Stomach (tissue), 9 donors: ENCODE measurements around the gene CHN2. TPM values are rescaled to one million over a fixed set of nuclear protein-coding genes. Genes with fewer than 3 reads are reported as not detected.

Experiments used
- DNase-seq, 2 donors: peaks; one replicate each; pipeline versions ENCODE4 v3.0.0 to v3.0.0-alpha.2; 2013 to 2019
- H3K27ac ChIP-seq, 5 donors: fragments of 200-600 bp in 4 of 5; sonication (generic) in 4 of 5; one replicate each; pipeline ENCODE4 v1.5.1; 2013 to 2019; ENCODE audit warnings: mild to moderate bottlenecking in 1 of 5, moderate library complexity in 1 of 5
- H3K27me3 ChIP-seq, 3 donors: fragments of 200-600 bp; sonication (generic); one replicate each; pipeline ENCODE4 v1.5.1; 2017 to 2019; ENCODE audit warnings: mixed run types in 1 of 3
- H3K36me3 ChIP-seq, 4 donors: fragments of 200-600 bp; sonication (generic); 1 replicate in 3 of 4; 2 replicates in 1 of 4; pipeline ENCODE4 v1.5.1; 2016 to 2019
- H3K4me1 ChIP-seq, 4 donors: fragments of 200-600 bp; sonication (generic); one replicate each; pipeline ENCODE4 v1.5.1; 2016 to 2019
- H3K4me3 ChIP-seq, 4 donors: fragments of 200-600 bp; sonication (generic) in 3 of 4; one replicate each; pipeline ENCODE4 v1.5.1; 2016 to 2019; ENCODE audit warnings: mild to moderate bottlenecking in 1 of 4
- H3K9me3 ChIP-seq, 4 donors: fragments of 200-600 bp; sonication (generic); one replicate each; pipeline ENCODE4 v1.5.1; 2016 to 2019
- CTCF ChIP-seq, 7 experiments: fragments of 450-650 bp in 4 of 7; fragments of 200-600 bp in 3 of 7; sonication (generic) in 3 of 7; IDR thresholded peaks; one replicate each; pipeline ENCODE4 v1.5.1; 2016 to 2019; ENCODE audit warnings: antibody characterized with exemption in 7 of 7, control low read depth in 2 of 7, mild to moderate bottlenecking in 1 of 7
- EP300 ChIP-seq: sonication (generic); formaldehyde crosslinking; IDR thresholded peaks from one replicate; pipeline ENCODE4 v1.6.1; 2017; ENCODE audit warnings: antibody characterized with exemption
- POLR2A ChIP-seq, 4 donors: fragments of 450-650 bp; IDR thresholded peaks; one replicate each; pipeline ENCODE4 v1.6.1; 2016; ENCODE audit warnings: antibody characterized with exemption in 4 of 4, control low read depth in 2 of 4, mild to moderate bottlenecking in 1 of 4, moderate library complexity in 1 of 4
- POLR2AphosphoS5 ChIP-seq, 3 donors: sonication (generic); formaldehyde crosslinking; IDR thresholded peaks; one replicate each; pipeline ENCODE4 v1.6.1; 2016; ENCODE audit warnings: antibody characterized with exemption in 3 of 3
- WGBS, 5 donors: extraction: QIAGEN DNeasy Blood & Tissue Kit in 3 of 5; methylation state at CpG; one replicate each; pipeline versions ENCODE4 v1.1.5 to v1.1.7; 2013 to 2018; 5-methylcytosine and 5-hydroxymethylcytosine counted together
- intact Hi-C: fragments of 100-400 bp; cut with DNase I; formaldehyde crosslinking; loops from one replicate; pipeline ENCODE4 v1.15.1; 2023; ENCODE audit warnings: low total_unique reads
- polyA plus RNA-seq, 3 donors: library from polyadenylated mRNA; stranded (reverse); fragments of 200-250 nt; gene quantifications; one replicate each; pipeline ENCODE4 v1.2.3, GENCODE V29; 2013
- total RNA-seq, 5 donors: library from RNA; depleted of rRNA; stranded (reverse); fragments of >200 nt; gene quantifications; one replicate each; pipeline versions ENCODE4 v1.1.0 to v1.2.3, GENCODE V29; 2014 to 2016
- donor health status: healthy with polysubstance abuse.
- donor health status: Bipolar disorder and iron deficiency.
- donor health status: healthy.

The CHN2 gene
- total and polyA plus RNA-seq, 8 donors, result 2.4 to 47.8 (median 13.8) TPM

GRCh38 chr7:29247224-29247962 is 52.8 kb downstream of the CHN2 start:
- intact Hi-C loops, result no loop called here
- Histone ChIP-seq H3K4me1 (peaks cover 0 to 6% (median 3%) of the 10 kb centered on the region in 4 donors), H3K27ac (peak overlapping the region in 1 of 5 donors; percentile 62), H3K4me3 (no peak overlapping the region), H3K36me3 (no peaks in the 10 kb centered on the region), H3K9me3 (no peaks in the 10 kb centered on the region), H3K27me3 (no peaks in the 10 kb centered on the region)
- DNase-seq, result no peak
- WGBS, 5 donors, result 67 to 82% (median 77%) methylated on average over 6 of the region's 6 CpGs
- TF ChIP-seq CTCF (IDR thresholded peaks at IDR 0.05), result no peak
- no peak for TF ChIP-seq EP300
- TF ChIP-seq POLR2AphosphoS5 (IDR thresholded peaks at IDR 0.05), result no peak
- TF ChIP-seq POLR2A (IDR thresholded peaks at IDR 0.05), result no peak

GRCh38 chr7:29247963-29248236 is 53.3 kb downstream of the CHN2 start:
- Histone ChIP-seq H3K9me3 (no peaks in the 10 kb centered on the region), H3K4me3 (no peak overlapping the region), H3K4me1 (peaks cover 0 to 6% (median 3%) of the 10 kb centered on the region in 4 donors), H3K27me3 (no peaks in the 10 kb centered on the region), H3K27ac (peak overlapping the region in 4 of 5 donors; percentile 2 to 62 (median 24)), H3K36me3 (no peaks in the 10 kb centered on the region)
- no peak for DNase-seq
- 95 to 100% (median 96%) methylated on average over 3 of the region's 3 CpGs for WGBS, 5 donors
- intact Hi-C loops, result no loop called here
- TF ChIP-seq POLR2A (IDR thresholded peaks at IDR 0.05) (no peak), POLR2AphosphoS5 (IDR thresholded peaks at IDR 0.05) (no peak), CTCF (IDR thresholded peaks at IDR 0.05) (no peak), EP300 (no peak)

GRCh38 chr7:29248713-29249382 is 54.3 kb downstream of the CHN2 start:
- intact Hi-C loops, result no loop called here
- no peaks in the 10 kb centered on the region for H3K27me3 ChIP-seq
- peak overlapping the region in 2 of 5 donors; percentile 41 to 62 for H3K27ac ChIP-seq
- 85 to 91% (median 88%) methylated on average over 5 to 8 of the region's 8 CpGs for WGBS, 5 donors
- DNase-seq, result no peak
- TF ChIP-seq CTCF (IDR thresholded peaks at IDR 0.05) (no peak), EP300 (no peak), POLR2AphosphoS5 (IDR thresholded peaks at IDR 0.05) (no peak), POLR2A (IDR thresholded peaks at IDR 0.05) (no peak)
- no peaks in the 10 kb centered on the region for H3K36me3 ChIP-seq
- H3K4me1 ChIP-seq, result peaks cover 0 to 6% (median 3%) of the 10 kb centered on the region in 4 donors
- no peaks in the 10 kb centered on the region for H3K9me3 ChIP-seq
- H3K4me3 ChIP-seq, result no peak overlapping the region

GRCh38 chr7:29249383-29249750 is 54.8 kb downstream of the CHN2 start:
- H3K27me3 ChIP-seq, result no peaks in the 10 kb centered on the region
- TF ChIP-seq POLR2A (IDR thresholded peaks at IDR 0.05), result no peak
- TF ChIP-seq EP300, result no peak
- TF ChIP-seq CTCF (IDR thresholded peaks at IDR 0.05), result no peak
- no peak for TF ChIP-seq POLR2AphosphoS5 (IDR thresholded peaks at IDR 0.05)
- intact Hi-C loops, result no loop called here
- WGBS, 5 donors, result 88 to 91% (median 90%) methylated on average over 7 of the region's 7 CpGs
- H3K9me3 ChIP-seq, result no peaks in the 10 kb centered on the region
- no peak for DNase-seq
- H3K4me3 ChIP-seq, result no peak overlapping the region
- no peaks in the 10 kb centered on the region for H3K36me3 ChIP-seq
- H3K4me1 ChIP-seq, result peaks cover 0 to 6% (median 3%) of the 10 kb centered on the region in 4 donors
- H3K27ac ChIP-seq, result no peak overlapping the region
